SK-N-SH treated with all-trans-retinoic acid at 6 μM for 48 hours (cell line): ENCODE measurements around the gene HDDC3.

Source experiments
- ATAC-seq: fragments of 200-7000 bp; cut with Tn5 transposase; 3 replicates; pipeline ENCODE4 v1.9.1; 2020; ENCODE audit warnings: mild to moderate bottlenecking, moderate library complexity
- ARNTL ChIP-seq: fragments of 450-650 bp; formaldehyde crosslinking; IDR thresholded peaks from 2 replicates; pipeline ENCODE4 v1.5.0; 2020; ENCODE audit warnings: low read depth, mild to moderate bottlenecking, moderate library complexity, borderline replicate concordance
- BACH2 ChIP-seq: fragments of 250-450 bp; sonication (Bioruptor Pico); IDR thresholded peaks from 2 replicates; pipeline ENCODE4 v1.9.0; 2021; ENCODE audit warnings: mild to moderate bottlenecking, borderline replicate concordance
- CSDC2 ChIP-seq: fragments of 250-450 bp; sonication (Bioruptor Pico); IDR thresholded peaks from 2 replicates; pipeline ENCODE4 v1.5.0; 2020; ENCODE audit warnings: mild to moderate bottlenecking, moderate library complexity
- ESRRG ChIP-seq: fragments of 250-450 bp; sonication (Bioruptor Pico); IDR thresholded peaks from 2 replicates; pipeline ENCODE4 v1.6.1; 2021; ENCODE audit warnings: mild to moderate bottlenecking
- GLIS3 ChIP-seq: fragments of 250-450 bp; sonication (Bioruptor Pico); IDR thresholded peaks from 2 replicates; pipeline ENCODE4 v1.5.0; 2020; ENCODE audit warnings: mild to moderate bottlenecking, moderate library complexity
- PPARA ChIP-seq: fragments of 250-450 bp; sonication (Bioruptor Pico); IDR thresholded peaks from 2 replicates; pipeline ENCODE4 v1.5.0; 2020; ENCODE audit warnings: mild to moderate bottlenecking, borderline replicate concordance
- TCF4 ChIP-seq: fragments of 250-450 bp; sonication (Bioruptor Pico); IDR thresholded peaks from 2 replicates; pipeline ENCODE4 v1.8.0; 2021; ENCODE audit warnings: mild to moderate bottlenecking, moderate library complexity, borderline replicate concordance
- TOX ChIP-seq: fragments of 250-450 bp; sonication (Bioruptor Pico); IDR thresholded peaks from 2 replicates; pipeline ENCODE4 v1.8.0; 2021; ENCODE audit warnings: mild to moderate bottlenecking, moderate library complexity, borderline replicate concordance
- ZC3H10 ChIP-seq: fragments of 250-450 bp; sonication (Bioruptor Pico); IDR thresholded peaks from 2 replicates; pipeline ENCODE4 v1.5.1; 2021; ENCODE audit warnings: mild to moderate bottlenecking, moderate library complexity
- ZNF70 ChIP-seq: fragments of 450-650 bp; formaldehyde crosslinking; IDR thresholded peaks from 2 replicates; pipeline ENCODE4 v1.5.0; 2020; ENCODE audit warnings: mild to moderate bottlenecking, moderate library complexity
- TF ChIP-seq, protein P1 (sequence below): fragments of 250-450 bp; sonication (Bioruptor Pico); IDR thresholded peaks from 2 replicates; pipeline ENCODE4 v1.5.0; 2020; ENCODE audit warnings: mild to moderate bottlenecking, moderate library complexity
- TF ChIP-seq, protein P2 (sequence below): fragments of 250-450 bp; sonication (Bioruptor Pico); IDR thresholded peaks from 2 replicates; pipeline ENCODE4 v1.5.1; 2020; ENCODE audit warnings: low read depth, mild to moderate bottlenecking, moderate library complexity
- TF ChIP-seq, protein P3 (sequence below): fragments of 250-450 bp; sonication (Bioruptor Pico); IDR thresholded peaks from 2 replicates; pipeline ENCODE4 v1.5.1; 2021; ENCODE audit warnings: mild to moderate bottlenecking, moderate library complexity
- TF ChIP-seq, protein P4 (sequence below): fragments of 250-450 bp; sonication (Bioruptor Pico); IDR thresholded peaks from 2 replicates; pipeline ENCODE4 v1.8.0; 2020; ENCODE audit warnings: mild to moderate bottlenecking, moderate library complexity, borderline replicate concordance
- TF ChIP-seq, protein P5 (sequence below): fragments of 250-450 bp; sonication (Bioruptor Pico); IDR thresholded peaks from 2 replicates; pipeline ENCODE4 v1.8.0; 2021; ENCODE audit warnings: low read depth, mild to moderate bottlenecking, moderate library complexity, borderline replicate concordance

The HDDC3 gene

DNA sequence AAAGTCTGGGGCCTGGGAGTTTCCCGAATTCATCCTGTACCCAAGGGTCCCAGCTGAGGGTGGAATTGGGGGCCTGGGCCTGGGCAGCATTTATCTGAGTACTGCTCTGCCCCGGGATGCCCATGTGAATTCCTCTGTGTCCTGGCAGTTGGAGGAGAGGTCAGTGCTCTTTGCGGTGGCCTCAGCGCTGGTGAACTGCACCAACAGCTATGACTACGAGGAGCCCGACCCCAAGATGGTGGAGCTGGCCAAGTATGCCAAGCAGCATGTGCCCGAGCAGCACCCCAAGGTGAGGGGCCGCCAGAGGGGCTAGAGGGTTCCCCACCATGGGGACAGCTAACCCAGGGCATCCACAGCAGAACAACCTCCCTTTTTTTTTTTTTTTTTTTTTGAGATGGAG, 16.2 kb upstream of the HDDC3 start:
- no peak for ATAC-seq
- no peak for TF ChIP-seq GLIS3

DNA sequence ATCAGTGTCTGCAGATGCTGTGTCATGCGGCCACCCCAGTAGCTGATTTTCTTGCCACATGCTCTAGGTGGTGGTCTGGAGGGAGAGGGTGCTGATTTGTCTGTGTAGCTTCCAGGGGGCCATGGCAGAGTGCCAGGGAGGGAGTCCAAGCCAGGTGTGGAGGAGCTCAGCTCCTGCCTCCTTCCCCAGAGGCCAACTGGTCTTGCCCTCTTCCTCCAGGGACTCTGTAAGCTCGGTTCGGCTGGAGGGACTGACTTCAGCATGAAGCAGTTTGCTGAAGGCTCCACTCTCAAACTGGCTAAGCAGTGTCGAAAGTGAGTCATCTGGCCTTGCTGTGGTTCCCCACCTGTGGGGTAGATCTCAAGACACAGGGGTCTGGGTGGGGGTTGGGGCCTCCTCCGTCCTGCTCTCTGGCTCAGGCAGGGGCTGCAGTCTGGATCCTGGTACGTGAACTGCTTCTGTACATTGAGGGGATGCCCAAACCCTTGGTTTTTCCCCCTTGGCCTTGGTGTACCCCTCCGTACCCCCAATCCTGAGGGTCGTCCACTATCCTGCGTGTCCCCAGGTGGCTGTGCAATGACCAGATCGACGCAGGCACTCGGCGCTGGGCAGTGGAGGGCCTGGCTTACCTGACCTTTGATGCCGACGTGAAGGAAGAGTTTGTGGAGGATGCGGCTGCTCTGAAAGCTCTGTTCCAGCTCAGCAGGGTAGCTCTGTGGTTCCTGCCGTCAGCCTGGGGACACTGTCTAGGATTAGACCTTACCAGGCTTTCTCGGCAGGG, 15.4 kb upstream of the HDDC3 start:
- TF ChIP-seq TCF4 (no peak), PPARA (CRISPR knock-in tag) (no peak), ZC3H10 (CRISPR knock-in tag) (no peak), BACH2 (no peak)
- TF ChIP-seq, protein P1, sequence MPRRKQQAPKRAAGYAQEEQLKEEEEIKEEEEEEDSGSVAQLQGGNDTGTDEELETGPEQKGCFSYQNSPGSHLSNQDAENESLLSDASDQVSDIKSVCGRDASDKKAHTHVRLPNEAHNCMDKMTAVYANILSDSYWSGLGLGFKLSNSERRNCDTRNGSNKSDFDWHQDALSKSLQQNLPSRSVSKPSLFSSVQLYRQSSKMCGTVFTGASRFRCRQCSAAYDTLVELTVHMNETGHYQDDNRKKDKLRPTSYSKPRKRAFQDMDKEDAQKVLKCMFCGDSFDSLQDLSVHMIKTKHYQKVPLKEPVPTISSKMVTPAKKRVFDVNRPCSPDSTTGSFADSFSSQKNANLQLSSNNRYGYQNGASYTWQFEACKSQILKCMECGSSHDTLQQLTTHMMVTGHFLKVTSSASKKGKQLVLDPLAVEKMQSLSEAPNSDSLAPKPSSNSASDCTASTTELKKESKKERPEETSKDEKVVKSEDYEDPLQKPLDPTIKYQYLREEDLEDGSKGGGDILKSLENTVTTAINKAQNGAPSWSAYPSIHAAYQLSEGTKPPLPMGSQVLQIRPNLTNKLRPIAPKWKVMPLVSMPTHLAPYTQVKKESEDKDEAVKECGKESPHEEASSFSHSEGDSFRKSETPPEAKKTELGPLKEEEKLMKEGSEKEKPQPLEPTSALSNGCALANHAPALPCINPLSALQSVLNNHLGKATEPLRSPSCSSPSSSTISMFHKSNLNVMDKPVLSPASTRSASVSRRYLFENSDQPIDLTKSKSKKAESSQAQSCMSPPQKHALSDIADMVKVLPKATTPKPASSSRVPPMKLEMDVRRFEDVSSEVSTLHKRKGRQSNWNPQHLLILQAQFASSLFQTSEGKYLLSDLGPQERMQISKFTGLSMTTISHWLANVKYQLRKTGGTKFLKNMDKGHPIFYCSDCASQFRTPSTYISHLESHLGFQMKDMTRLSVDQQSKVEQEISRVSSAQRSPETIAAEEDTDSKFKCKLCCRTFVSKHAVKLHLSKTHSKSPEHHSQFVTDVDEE, result no peak
- ATAC-seq, result no peak

DNA sequence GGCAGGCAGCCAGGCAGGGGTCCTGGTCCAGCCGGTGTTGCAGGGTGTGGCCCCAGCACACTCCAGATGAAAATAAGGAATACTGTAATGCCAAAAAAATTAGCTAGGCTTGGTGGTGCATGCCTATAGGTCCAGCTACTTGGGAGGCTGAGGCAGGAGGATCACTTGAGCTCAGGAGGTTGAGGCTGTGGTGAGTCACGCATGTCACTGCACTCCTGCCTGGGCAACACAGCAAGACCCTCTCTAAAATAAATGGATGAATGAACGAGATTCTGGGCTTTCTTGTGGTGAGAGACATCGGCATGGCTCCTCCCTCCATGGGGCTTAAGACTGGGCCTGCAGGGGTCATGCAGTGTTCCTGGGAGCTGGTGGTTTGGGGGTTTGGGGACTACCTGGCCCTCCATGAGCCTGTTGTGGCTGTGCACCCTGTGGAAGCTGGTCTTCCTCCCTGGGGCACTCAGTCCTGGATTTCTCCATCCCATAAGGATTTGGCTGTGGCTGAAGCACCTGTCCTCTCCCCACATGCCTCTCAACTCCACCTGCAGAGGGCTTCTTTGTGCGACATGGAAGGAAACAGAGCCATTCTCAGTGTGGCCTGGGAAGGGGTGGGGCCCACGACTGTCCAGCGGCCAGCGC, 14.7 kb upstream of the HDDC3 start:
- no peak for TF ChIP-seq GLIS3
- no peak for TF ChIP-seq ZNF70
- TF ChIP-seq, all 23 proteins: peak for 0

DNA sequence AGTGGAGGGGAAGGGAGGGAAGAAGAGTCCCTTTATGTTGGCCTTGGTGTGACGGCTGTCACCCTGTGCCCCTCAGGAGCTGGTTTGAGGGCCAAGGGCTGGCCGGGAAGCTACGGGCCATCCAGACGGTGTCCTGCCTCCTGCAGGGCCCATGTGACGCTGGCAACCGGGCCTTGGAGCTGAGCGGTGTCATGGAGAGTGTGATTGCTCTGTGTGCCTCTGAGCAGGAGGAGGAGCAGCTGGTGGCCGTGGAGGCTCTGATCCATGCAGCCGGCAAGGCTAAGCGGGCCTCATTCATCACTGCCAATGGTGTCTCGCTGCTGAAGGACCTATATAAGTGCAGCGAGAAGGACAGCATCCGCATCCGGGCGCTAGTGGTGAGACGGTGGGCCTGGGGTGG, 14.2 kb upstream of the HDDC3 start:
- TF ChIP-seq BACH2 (no peak), TCF4 (no peak)
- TF ChIP-seq, protein P2, sequence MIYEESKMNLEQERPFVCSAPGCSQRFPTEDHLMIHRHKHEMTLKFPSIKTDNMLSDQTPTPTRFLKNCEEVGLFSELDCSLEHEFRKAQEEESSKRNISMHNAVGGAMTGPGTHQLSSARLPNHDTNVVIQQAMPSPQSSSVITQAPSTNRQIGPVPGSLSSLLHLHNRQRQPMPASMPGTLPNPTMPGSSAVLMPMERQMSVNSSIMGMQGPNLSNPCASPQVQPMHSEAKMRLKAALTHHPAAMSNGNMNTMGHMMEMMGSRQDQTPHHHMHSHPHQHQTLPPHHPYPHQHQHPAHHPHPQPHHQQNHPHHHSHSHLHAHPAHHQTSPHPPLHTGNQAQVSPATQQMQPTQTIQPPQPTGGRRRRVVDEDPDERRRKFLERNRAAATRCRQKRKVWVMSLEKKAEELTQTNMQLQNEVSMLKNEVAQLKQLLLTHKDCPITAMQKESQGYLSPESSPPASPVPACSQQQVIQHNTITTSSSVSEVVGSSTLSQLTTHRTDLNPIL, result no peak
- ATAC-seq, result no peak

More for the DNA sequence above, 14.7 kb upstream of the HDDC3 start:
- no peak for ATAC-seq

DNA sequence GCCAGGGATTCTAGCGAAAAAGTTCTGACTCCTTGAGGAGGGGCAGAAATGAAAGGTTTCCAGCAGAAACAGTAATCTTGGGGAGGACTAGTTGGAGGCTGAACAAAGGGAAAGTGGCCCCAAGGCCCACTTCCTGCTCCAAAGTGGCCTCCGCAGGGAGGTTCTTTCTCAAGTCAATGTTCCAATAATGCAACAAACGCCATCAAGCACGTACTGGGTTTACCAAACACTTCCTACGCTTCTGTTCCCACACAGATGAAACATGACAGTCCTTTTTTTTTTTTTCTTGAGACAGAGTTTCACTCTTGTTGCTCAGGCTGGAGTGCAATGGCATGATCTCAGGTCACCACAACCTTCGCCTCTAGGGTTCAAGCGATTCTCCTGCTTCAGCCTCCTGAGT, 12.7 kb upstream of the HDDC3 start:
- no peak for ATAC-seq

More for the DNA sequence above, 12.7 kb upstream of the HDDC3 start:
- TF ChIP-seq PPARA (CRISPR knock-in tag) (no peak), BACH2 (no peak), ARNTL (CRISPR knock-in tag) (no peak), TOX (no peak), ZC3H10 (CRISPR knock-in tag) (no peak), CSDC2 (CRISPR knock-in tag) (no peak), ESRRG (CRISPR knock-in tag) (no peak), ZNF70 (no peak), GLIS3 (no peak)
- TF ChIP-seq, protein P3, sequence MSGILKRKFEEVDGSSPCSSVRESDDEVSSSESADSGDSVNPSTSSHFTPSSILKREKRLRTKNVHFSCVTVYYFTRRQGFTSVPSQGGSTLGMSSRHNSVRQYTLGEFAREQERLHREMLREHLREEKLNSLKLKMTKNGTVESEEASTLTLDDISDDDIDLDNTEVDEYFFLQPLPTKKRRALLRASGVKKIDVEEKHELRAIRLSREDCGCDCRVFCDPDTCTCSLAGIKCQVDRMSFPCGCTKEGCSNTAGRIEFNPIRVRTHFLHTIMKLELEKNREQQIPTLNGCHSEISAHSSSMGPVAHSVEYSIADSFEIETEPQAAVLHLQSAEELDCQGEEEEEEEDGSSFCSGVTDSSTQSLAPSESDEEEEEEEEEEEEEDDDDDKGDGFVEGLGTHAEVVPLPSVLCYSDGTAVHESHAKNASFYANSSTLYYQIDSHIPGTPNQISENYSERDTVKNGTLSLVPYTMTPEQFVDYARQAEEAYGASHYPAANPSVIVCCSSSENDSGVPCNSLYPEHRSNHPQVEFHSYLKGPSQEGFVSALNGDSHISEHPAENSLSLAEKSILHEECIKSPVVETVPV (CRISPR knock-in tag), result no peak
- TF ChIP-seq, protein P4, sequence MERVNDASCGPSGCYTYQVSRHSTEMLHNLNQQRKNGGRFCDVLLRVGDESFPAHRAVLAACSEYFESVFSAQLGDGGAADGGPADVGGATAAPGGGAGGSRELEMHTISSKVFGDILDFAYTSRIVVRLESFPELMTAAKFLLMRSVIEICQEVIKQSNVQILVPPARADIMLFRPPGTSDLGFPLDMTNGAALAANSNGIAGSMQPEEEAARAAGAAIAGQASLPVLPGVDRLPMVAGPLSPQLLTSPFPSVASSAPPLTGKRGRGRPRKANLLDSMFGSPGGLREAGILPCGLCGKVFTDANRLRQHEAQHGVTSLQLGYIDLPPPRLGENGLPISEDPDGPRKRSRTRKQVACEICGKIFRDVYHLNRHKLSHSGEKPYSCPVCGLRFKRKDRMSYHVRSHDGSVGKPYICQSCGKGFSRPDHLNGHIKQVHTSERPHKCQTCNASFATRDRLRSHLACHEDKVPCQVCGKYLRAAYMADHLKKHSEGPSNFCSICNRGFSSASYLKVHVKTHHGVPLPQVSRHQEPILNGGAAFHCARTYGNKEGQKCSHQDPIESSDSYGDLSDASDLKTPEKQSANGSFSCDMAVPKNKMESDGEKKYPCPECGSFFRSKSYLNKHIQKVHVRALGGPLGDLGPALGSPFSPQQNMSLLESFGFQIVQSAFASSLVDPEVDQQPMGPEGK, result no peak
- TF ChIP-seq, protein P5, sequence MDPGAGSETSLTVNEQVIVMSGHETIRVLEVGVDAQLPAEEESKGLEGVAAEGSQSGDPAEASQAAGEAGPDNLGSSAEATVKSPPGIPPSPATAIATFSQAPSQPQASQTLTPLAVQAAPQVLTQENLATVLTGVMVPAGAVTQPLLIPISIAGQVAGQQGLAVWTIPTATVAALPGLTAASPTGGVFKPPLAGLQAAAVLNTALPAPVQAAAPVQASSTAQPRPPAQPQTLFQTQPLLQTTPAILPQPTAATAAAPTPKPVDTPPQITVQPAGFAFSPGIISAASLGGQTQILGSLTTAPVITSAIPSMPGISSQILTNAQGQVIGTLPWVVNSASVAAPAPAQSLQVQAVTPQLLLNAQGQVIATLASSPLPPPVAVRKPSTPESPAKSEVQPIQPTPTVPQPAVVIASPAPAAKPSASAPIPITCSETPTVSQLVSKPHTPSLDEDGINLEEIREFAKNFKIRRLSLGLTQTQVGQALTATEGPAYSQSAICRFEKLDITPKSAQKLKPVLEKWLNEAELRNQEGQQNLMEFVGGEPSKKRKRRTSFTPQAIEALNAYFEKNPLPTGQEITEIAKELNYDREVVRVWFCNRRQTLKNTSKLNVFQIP (CRISPR knock-in tag), result no peak
